ENCODE data around the gene DDX47. TPM values are rescaled to one million over a fixed set of nuclear protein-coding genes. Genes with fewer than 3 reads are reported as not detected.
"Not testable (repeated sequence)": the region's sequence is repeated elsewhere in the genome, so short reads cannot be mapped to it uniquely, and the experiment has no call there.

The DDX47 gene
- total RNA-seq, 1 experiment from 2014 or later: 102 TPM

- in situ Hi-C loops (cut with HindIII; ENCODE audit: low pct_unique_long_range_greater_than_20kb, low sequenced_read_pairs): no loop called here
- peak; percentile 40 for DNase-seq (ENCODE audit: low read depth, low spot score)
These were observed 972 bp upstream of the DDX47 start for GRCh38 chr12:12812174-12812573.

GRCh38 chr12:12812618-12813119, 477 bp upstream of the DDX47 start:
- no peak for DNase-seq (ENCODE audit: low read depth, low spot score)
- in situ Hi-C loops (cut with HindIII; ENCODE audit: low pct_unique_long_range_greater_than_20kb, low sequenced_read_pairs): no loop called here

- in situ Hi-C loops (cut with HindIII; ENCODE audit: low pct_unique_long_range_greater_than_20kb, low sequenced_read_pairs): no loop called here
- no peak for DNase-seq (ENCODE audit: low read depth, low spot score)
These were observed 4.5 kb downstream of the DDX47 start for GRCh38 chr12:12817616-12818015.

GRCh38 chr12:12818701-12819100, 5.6 kb downstream of the DDX47 start:
- in situ Hi-C loops (cut with HindIII; ENCODE audit: low pct_unique_long_range_greater_than_20kb, low sequenced_read_pairs): no loop called here
- DNase-seq (ENCODE audit: low read depth, low spot score): no peak

GRCh38 chr12:12819221-12819620, 6.1 kb downstream of the DDX47 start:
- DNase-seq (ENCODE audit: low read depth, low spot score): no peak

GRCh38 chr12:12819752-12820311, 6.7 kb downstream of the DDX47 start:
- in situ Hi-C loops (cut with HindIII; ENCODE audit: low pct_unique_long_range_greater_than_20kb, low sequenced_read_pairs): no loop called here
- no peak for DNase-seq (ENCODE audit: low read depth, low spot score)

More at GRCh38 chr12:12819221-12819620, 6.1 kb downstream of the DDX47 start:
- in situ Hi-C loops (cut with HindIII; ENCODE audit: low pct_unique_long_range_greater_than_20kb, low sequenced_read_pairs): no loop called here

- in situ Hi-C loops (cut with HindIII; ENCODE audit: low pct_unique_long_range_greater_than_20kb, low sequenced_read_pairs); DNase-seq (ENCODE audit: low read depth, low spot score): not testable (repeated sequence)
These were observed 7.2 kb downstream of the DDX47 start for GRCh38 chr12:12820376-12820775.

- in situ Hi-C loops (cut with HindIII; ENCODE audit: low pct_unique_long_range_greater_than_20kb, low sequenced_read_pairs): no loop called here
- no peak for DNase-seq (ENCODE audit: low read depth, low spot score)
These were observed 8.8 kb downstream of the DDX47 start for GRCh38 chr12:12821975-12822374.

- in situ Hi-C loops (cut with HindIII; ENCODE audit: low pct_unique_long_range_greater_than_20kb, low sequenced_read_pairs): no loop called here
- no peak for DNase-seq (ENCODE audit: low read depth, low spot score)
These were observed 9.7 kb downstream of the DDX47 start for GRCh38 chr12:12822886-12823285.

- in situ Hi-C loops (cut with HindIII; ENCODE audit: low pct_unique_long_range_greater_than_20kb, low sequenced_read_pairs): no loop called here
- no peak for DNase-seq (ENCODE audit: low read depth, low spot score)
These were observed 10.2 kb downstream of the DDX47 start for GRCh38 chr12:12823300-12823699.

- in situ Hi-C loops (cut with HindIII; ENCODE audit: low pct_unique_long_range_greater_than_20kb, low sequenced_read_pairs): no loop called here
- no peak for DNase-seq (ENCODE audit: low read depth, low spot score)
These were observed 10.7 kb downstream of the DDX47 start for GRCh38 chr12:12823811-12824210.

- in situ Hi-C loops (cut with HindIII; ENCODE audit: low pct_unique_long_range_greater_than_20kb, low sequenced_read_pairs): no loop called here
- DNase-seq (ENCODE audit: low read depth, low spot score): no peak
These were observed 22.4 kb downstream of the DDX47 start for GRCh38 chr12:12835378-12836146.

GRCh38 chr12:12836571-12836970, 23.4 kb downstream of the DDX47 start:
- in situ Hi-C loops (cut with HindIII; ENCODE audit: low pct_unique_long_range_greater_than_20kb, low sequenced_read_pairs): no loop called here
- no peak for DNase-seq (ENCODE audit: low read depth, low spot score)

GRCh38 chr12:12837025-12837812, 24.1 kb downstream of the DDX47 start:
- in situ Hi-C loops (cut with HindIII; ENCODE audit: low pct_unique_long_range_greater_than_20kb, low sequenced_read_pairs): no loop called here
- DNase-seq (ENCODE audit: low read depth, low spot score): peak; percentile 76

- DNase-seq (ENCODE audit: low read depth, low spot score): no peak
- in situ Hi-C loops (cut with HindIII; ENCODE audit: low pct_unique_long_range_greater_than_20kb, low sequenced_read_pairs): no loop called here
These were observed 24.6 kb downstream of the DDX47 start for GRCh38 chr12:12837813-12838153.

- no peak for DNase-seq (ENCODE audit: low read depth, low spot score)
- in situ Hi-C loops (cut with HindIII; ENCODE audit: low pct_unique_long_range_greater_than_20kb, low sequenced_read_pairs): no loop called here
These were observed 25.9 kb downstream of the DDX47 start for GRCh38 chr12:12839003-12839395.

GRCh38 chr12:12839439-12839838, 26.3 kb downstream of the DDX47 start:
- in situ Hi-C loops (cut with HindIII; ENCODE audit: low pct_unique_long_range_greater_than_20kb, low sequenced_read_pairs); DNase-seq (ENCODE audit: low read depth, low spot score): not testable (repeated sequence)

- in situ Hi-C loops (cut with HindIII; ENCODE audit: low pct_unique_long_range_greater_than_20kb, low sequenced_read_pairs): no loop called here
- peak; percentile 54 for DNase-seq (ENCODE audit: low read depth, low spot score)
These were observed 26.9 kb downstream of the DDX47 start for GRCh38 chr12:12839873-12840579.
